HEK293 (cell line): ENCODE data around the gene KPNA4.

ENCODE experiments used
- SP2 ChIP-seq: fragments of 450-650 bp; formaldehyde crosslinking; IDR thresholded peaks from 2 replicates; pipeline ENCODE4 v1.5.1; 2016; ENCODE audit warnings: missing biosample characterization, missing genetic modification characterization
- ZEB2 ChIP-seq: fragments of 450-650 bp; formaldehyde crosslinking; IDR thresholded peaks from 2 replicates; pipeline ENCODE4 v1.5.1; 2016; ENCODE audit warnings: missing biosample characterization, missing genetic modification characterization
- ZNF140 ChIP-seq: fragments of 450-650 bp; formaldehyde crosslinking; IDR thresholded peaks from 2 replicates; pipeline ENCODE4 v1.5.1; 2016; ENCODE audit warnings: missing biosample characterization, missing genetic modification characterization
- ZNF561 ChIP-seq: fragments of 450-650 bp; IDR thresholded peaks from 2 replicates; pipeline ENCODE4 v1.5.1; 2018; ENCODE audit warnings: missing biosample characterization, missing genetic modification characterization, borderline replicate concordance
- ZSCAN30 ChIP-seq: fragments of 450-650 bp; IDR thresholded peaks from 2 replicates; pipeline ENCODE4 v1.5.1; 2018; ENCODE audit warnings: missing biosample characterization, mild to moderate bottlenecking, missing genetic modification characterization, moderate library complexity
- TF ChIP-seq, protein P1 (sequence below): fragments of 450-650 bp; formaldehyde crosslinking; IDR thresholded peaks from 2 replicates; pipeline ENCODE4 v1.5.1; 2016; ENCODE audit warnings: missing biosample characterization, missing genetic modification characterization
- TF ChIP-seq, protein P2 (sequence below): fragments of 450-650 bp; formaldehyde crosslinking; IDR thresholded peaks from 2 replicates; pipeline ENCODE4 v1.5.1; 2017; ENCODE audit warnings: missing biosample characterization, missing genetic modification characterization
- TF ChIP-seq, protein P3 (sequence below): fragments of 450-650 bp; formaldehyde crosslinking; IDR thresholded peaks from 2 replicates; pipeline ENCODE4 v1.5.1; 2016; ENCODE audit warnings: missing biosample characterization, missing genetic modification characterization
- TF ChIP-seq, protein P4 (sequence below): fragments of 450-650 bp; formaldehyde crosslinking; IDR thresholded peaks from 2 replicates; pipeline ENCODE4 v1.5.1; 2016; ENCODE audit warnings: missing biosample characterization, missing genetic modification characterization
- TF ChIP-seq, protein P5 (sequence below): fragments of 450-650 bp; formaldehyde crosslinking; IDR thresholded peaks from 2 replicates; pipeline ENCODE4 v1.5.1; 2016; ENCODE audit warnings: missing biosample characterization, missing genetic modification characterization, low read depth

DNA sequence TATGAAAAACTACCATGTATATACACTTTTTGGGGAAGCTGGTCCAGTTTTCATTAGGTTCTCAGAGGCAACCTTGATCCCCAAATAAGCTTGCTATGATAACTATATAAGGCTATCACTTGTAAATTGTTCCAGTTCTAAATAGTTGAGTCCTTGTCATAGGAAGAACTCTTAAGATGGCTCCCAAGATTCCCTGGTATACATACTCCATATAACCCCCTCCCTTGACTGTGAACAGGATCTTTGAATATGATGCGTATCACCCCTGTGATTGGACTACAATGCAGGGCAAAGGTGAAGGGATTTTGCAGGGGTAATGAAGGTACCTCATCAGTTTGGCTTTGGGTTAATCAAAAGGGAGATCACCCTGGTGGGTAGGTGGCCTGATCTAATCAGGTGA is 67.2 kb downstream of the KPNA4 start:
- TF ChIP-seq ZEB2 (tag by site-specific recombination) (no peak), ZNF561 (tag by site-specific recombination) (no peak), ZSCAN30 (tag by site-specific recombination) (no peak), ZNF140 (tag by site-specific recombination) (no peak), SP2 (no peak)
- TF ChIP-seq, protein P1, sequence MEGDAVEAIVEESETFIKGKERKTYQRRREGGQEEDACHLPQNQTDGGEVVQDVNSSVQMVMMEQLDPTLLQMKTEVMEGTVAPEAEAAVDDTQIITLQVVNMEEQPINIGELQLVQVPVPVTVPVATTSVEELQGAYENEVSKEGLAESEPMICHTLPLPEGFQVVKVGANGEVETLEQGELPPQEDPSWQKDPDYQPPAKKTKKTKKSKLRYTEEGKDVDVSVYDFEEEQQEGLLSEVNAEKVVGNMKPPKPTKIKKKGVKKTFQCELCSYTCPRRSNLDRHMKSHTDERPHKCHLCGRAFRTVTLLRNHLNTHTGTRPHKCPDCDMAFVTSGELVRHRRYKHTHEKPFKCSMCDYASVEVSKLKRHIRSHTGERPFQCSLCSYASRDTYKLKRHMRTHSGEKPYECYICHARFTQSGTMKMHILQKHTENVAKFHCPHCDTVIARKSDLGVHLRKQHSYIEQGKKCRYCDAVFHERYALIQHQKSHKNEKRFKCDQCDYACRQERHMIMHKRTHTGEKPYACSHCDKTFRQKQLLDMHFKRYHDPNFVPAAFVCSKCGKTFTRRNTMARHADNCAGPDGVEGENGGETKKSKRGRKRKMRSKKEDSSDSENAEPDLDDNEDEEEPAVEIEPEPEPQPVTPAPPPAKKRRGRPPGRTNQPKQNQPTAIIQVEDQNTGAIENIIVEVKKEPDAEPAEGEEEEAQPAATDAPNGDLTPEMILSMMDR (tag by site-specific recombination): no peak
- TF ChIP-seq, protein P2, sequence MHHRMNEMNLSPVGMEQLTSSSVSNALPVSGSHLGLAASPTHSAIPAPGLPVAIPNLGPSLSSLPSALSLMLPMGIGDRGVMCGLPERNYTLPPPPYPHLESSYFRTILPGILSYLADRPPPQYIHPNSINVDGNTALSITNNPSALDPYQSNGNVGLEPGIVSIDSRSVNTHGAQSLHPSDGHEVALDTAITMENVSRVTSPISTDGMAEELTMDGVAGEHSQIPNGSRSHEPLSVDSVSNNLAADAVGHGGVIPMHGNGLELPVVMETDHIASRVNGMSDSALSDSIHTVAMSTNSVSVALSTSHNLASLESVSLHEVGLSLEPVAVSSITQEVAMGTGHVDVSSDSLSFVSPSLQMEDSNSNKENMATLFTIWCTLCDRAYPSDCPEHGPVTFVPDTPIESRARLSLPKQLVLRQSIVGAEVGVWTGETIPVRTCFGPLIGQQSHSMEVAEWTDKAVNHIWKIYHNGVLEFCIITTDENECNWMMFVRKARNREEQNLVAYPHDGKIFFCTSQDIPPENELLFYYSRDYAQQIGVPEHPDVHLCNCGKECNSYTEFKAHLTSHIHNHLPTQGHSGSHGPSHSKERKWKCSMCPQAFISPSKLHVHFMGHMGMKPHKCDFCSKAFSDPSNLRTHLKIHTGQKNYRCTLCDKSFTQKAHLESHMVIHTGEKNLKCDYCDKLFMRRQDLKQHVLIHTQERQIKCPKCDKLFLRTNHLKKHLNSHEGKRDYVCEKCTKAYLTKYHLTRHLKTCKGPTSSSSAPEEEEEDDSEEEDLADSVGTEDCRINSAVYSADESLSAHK (tag by site-specific recombination): no peak
- TF ChIP-seq, protein P3, sequence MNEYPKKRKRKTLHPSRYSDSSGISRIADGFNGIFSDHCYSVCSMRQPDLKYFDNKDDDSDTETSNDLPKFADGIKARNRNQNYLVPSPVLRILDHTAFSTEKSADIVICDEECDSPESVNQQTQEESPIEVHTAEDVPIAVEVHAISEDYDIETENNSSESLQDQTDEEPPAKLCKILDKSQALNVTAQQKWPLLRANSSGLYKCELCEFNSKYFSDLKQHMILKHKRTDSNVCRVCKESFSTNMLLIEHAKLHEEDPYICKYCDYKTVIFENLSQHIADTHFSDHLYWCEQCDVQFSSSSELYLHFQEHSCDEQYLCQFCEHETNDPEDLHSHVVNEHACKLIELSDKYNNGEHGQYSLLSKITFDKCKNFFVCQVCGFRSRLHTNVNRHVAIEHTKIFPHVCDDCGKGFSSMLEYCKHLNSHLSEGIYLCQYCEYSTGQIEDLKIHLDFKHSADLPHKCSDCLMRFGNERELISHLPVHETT: no peak
- TF ChIP-seq, protein P4, sequence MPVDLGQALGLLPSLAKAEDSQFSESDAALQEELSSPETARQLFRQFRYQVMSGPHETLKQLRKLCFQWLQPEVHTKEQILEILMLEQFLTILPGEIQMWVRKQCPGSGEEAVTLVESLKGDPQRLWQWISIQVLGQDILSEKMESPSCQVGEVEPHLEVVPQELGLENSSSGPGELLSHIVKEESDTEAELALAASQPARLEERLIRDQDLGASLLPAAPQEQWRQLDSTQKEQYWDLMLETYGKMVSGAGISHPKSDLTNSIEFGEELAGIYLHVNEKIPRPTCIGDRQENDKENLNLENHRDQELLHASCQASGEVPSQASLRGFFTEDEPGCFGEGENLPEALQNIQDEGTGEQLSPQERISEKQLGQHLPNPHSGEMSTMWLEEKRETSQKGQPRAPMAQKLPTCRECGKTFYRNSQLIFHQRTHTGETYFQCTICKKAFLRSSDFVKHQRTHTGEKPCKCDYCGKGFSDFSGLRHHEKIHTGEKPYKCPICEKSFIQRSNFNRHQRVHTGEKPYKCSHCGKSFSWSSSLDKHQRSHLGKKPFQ (tag by site-specific recombination): no peak
- TF ChIP-seq, protein P5, sequence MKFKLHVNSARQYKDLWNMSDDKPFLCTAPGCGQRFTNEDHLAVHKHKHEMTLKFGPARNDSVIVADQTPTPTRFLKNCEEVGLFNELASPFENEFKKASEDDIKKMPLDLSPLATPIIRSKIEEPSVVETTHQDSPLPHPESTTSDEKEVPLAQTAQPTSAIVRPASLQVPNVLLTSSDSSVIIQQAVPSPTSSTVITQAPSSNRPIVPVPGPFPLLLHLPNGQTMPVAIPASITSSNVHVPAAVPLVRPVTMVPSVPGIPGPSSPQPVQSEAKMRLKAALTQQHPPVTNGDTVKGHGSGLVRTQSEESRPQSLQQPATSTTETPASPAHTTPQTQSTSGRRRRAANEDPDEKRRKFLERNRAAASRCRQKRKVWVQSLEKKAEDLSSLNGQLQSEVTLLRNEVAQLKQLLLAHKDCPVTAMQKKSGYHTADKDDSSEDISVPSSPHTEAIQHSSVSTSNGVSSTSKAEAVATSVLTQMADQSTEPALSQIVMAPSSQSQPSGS (tag by site-specific recombination): no peak
